ENCODE results near the gene AGBL2.

DNA sequence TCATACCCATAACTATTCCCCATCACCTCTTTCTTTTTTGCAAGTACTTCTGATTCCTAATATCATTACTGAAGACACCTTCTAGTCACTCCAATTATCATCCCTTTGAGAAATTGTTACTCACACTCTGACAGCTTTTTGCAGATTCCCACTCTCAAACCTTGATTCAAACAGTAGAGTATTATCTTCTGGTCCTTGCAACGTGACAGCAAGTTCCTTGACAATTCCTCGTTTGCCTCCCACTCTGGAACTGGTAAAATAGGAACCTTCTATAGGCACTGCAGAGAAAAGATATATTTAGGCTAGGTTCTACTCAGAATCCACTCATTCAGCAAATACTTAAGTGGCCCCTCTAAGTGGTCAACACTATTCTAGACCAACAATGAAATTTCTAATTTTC lies 23.2 kb downstream of the AGBL2 start:
- TF ChIP-seq, protein P1, sequence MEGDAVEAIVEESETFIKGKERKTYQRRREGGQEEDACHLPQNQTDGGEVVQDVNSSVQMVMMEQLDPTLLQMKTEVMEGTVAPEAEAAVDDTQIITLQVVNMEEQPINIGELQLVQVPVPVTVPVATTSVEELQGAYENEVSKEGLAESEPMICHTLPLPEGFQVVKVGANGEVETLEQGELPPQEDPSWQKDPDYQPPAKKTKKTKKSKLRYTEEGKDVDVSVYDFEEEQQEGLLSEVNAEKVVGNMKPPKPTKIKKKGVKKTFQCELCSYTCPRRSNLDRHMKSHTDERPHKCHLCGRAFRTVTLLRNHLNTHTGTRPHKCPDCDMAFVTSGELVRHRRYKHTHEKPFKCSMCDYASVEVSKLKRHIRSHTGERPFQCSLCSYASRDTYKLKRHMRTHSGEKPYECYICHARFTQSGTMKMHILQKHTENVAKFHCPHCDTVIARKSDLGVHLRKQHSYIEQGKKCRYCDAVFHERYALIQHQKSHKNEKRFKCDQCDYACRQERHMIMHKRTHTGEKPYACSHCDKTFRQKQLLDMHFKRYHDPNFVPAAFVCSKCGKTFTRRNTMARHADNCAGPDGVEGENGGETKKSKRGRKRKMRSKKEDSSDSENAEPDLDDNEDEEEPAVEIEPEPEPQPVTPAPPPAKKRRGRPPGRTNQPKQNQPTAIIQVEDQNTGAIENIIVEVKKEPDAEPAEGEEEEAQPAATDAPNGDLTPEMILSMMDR (IDR thresholded peaks at IDR 0.05; ENCODE audit: extremely low read depth in 1 of 2, insufficient read depth in 1 of 2, low read depth in 1 of 2, low read length in 2 of 2) = no peak
- no peak for TF ChIP-seq EZH2 (IDR thresholded peaks at IDR 0.05; ENCODE audit: borderline replicate concordance, low read depth, low read length, severe bottlenecking)
